GM19463 (cell line): ENCODE data around the gene NR2F1-AS1.
A peak's percentile ranks its signal among the peaks of the same experiment; 100 is the strongest.

Experiments used
- ATAC-seq: cut with Tn5 transposase; IDR thresholded peaks from one replicate; pipeline ENCODE4 v1.9.1; 2021; ENCODE audit warnings: mild to moderate bottlenecking, moderate library complexity; ENCODE audit not compliant: unreplicated experiment

Gene NR2F1-AS1

GRCh38 chr5:93580927-93581445 lies at the start of gene NR2F1-AS1:
Gene NR2F1-AS1 (minus strand): TSS chr5:93581219.
- peak; percentile 13 for ATAC-seq

- ATAC-seq, result no peak
Observed at GRCh38 chr5:93626801-93627200, 45.8 kb upstream of the NR2F1-AS1 start.

- ATAC-seq, result no peak
Observed at GRCh38 chr5:93623153-93623552, 42.1 kb upstream of the NR2F1-AS1 start.

GRCh38 chr5:93622240-93622885 lies 41.3 kb upstream of the NR2F1-AS1 start:
- ATAC-seq, result no peak

- ATAC-seq, result no peak
Observed at GRCh38 chr5:93621327-93621798, 40.3 kb upstream of the NR2F1-AS1 start.

- peak; percentile 98 for ATAC-seq
Observed at GRCh38 chr5:93620487-93621326, 39.7 kb upstream of the NR2F1-AS1 start.

GRCh38 chr5:93616538-93617174 lies 35.6 kb upstream of the NR2F1-AS1 start:
- ATAC-seq, result no peak

GRCh38 chr5:93612855-93613243 lies 31.8 kb upstream of the NR2F1-AS1 start:
- no peak for ATAC-seq

- no peak for ATAC-seq
Observed at GRCh38 chr5:93611976-93612854, 31.2 kb upstream of the NR2F1-AS1 start.

GRCh38 chr5:93611273-93611975 lies 30.4 kb upstream of the NR2F1-AS1 start:
- no peak for ATAC-seq

- no peak for ATAC-seq
Observed at GRCh38 chr5:93610581-93611272, 29.7 kb upstream of the NR2F1-AS1 start.

- ATAC-seq, result no peak
Observed at GRCh38 chr5:93609762-93610161, 28.7 kb upstream of the NR2F1-AS1 start.

GRCh38 chr5:93608855-93609254 lies 27.8 kb upstream of the NR2F1-AS1 start:
- ATAC-seq, result no peak

- ATAC-seq, result peak; percentile 85
Observed at GRCh38 chr5:93607367-93608258, 26.6 kb upstream of the NR2F1-AS1 start.

GRCh38 chr5:93606382-93606752 lies 25.3 kb upstream of the NR2F1-AS1 start:
- no peak for ATAC-seq

GRCh38 chr5:93604644-93605515 lies 23.9 kb upstream of the NR2F1-AS1 start:
- ATAC-seq, result no peak
